ENCODE results near the gene DIPK1A.

Gene DIPK1A

GRCh38 chr1:92817137-92817697 is 144.0 kb downstream of the DIPK1A start:
- H3K27ac ChIP-seq (ENCODE audit: low read depth, low read length), result no peak overlapping the region
- no peaks in the 10 kb centered on the region for H3K27me3 ChIP-seq (ENCODE audit: control insufficient read depth, insufficient read depth, low read length)
- H3K4me3 ChIP-seq (ENCODE audit: low read depth, low read length), result no peak overlapping the region
- no peaks in the 10 kb centered on the region for H3K9me3 ChIP-seq (ENCODE audit: control insufficient read depth, insufficient read depth, low read depth, low read length)
- no peaks in the 10 kb centered on the region for H3K4me1 ChIP-seq (ENCODE audit: control insufficient read depth, insufficient read depth, low read length)
- no peak overlapping the region for H3K9ac ChIP-seq (ENCODE audit: low read length)
- no peaks in the 10 kb centered on the region for H3K36me3 ChIP-seq (ENCODE audit: control insufficient read depth, insufficient read depth, low read length)

GRCh38 chr1:92816732-92817131 is 144.5 kb downstream of the DIPK1A start:
- Histone ChIP-seq H3K36me3 (ENCODE audit: control insufficient read depth, insufficient read depth, low read length) (no peaks in the 10 kb centered on the region), H3K4me1 (ENCODE audit: control insufficient read depth, insufficient read depth, low read length) (no peaks in the 10 kb centered on the region), H3K9ac (ENCODE audit: low read length) (no peak overlapping the region), H3K9me3 (ENCODE audit: control insufficient read depth, insufficient read depth, low read depth, low read length) (no peaks in the 10 kb centered on the region), H3K27me3 (ENCODE audit: control insufficient read depth, insufficient read depth, low read length) (no peaks in the 10 kb centered on the region), H3K4me3 (ENCODE audit: low read depth, low read length) (no peak overlapping the region), H3K27ac (ENCODE audit: low read depth, low read length) (no peak overlapping the region)

GRCh38 chr1:92808381-92808780 is 152.9 kb downstream of the DIPK1A start:
- no peak overlapping the region for H3K9ac ChIP-seq (ENCODE audit: low read length)
- H3K36me3 ChIP-seq (ENCODE audit: control insufficient read depth, insufficient read depth, low read length), result no peaks in the 10 kb centered on the region
- no peaks in the 10 kb centered on the region for H3K9me3 ChIP-seq (ENCODE audit: control insufficient read depth, insufficient read depth, low read depth, low read length)
- H3K4me1 ChIP-seq (ENCODE audit: control insufficient read depth, insufficient read depth, low read length), result no peaks in the 10 kb centered on the region
- no peak overlapping the region for H3K27ac ChIP-seq (ENCODE audit: low read depth, low read length)
- no peak overlapping the region for H3K4me3 ChIP-seq (ENCODE audit: low read depth, low read length)
- H3K27me3 ChIP-seq (ENCODE audit: control insufficient read depth, insufficient read depth, low read length), result no peaks in the 10 kb centered on the region

GRCh38 chr1:92805216-92805615 is 156.0 kb downstream of the DIPK1A start:
- Histone ChIP-seq H3K4me3 (ENCODE audit: low read depth, low read length) (no peak overlapping the region), H3K27me3 (ENCODE audit: control insufficient read depth, insufficient read depth, low read length) (no peaks in the 10 kb centered on the region), H3K9ac (ENCODE audit: low read length) (peak overlapping the region; percentile 39), H3K27ac (ENCODE audit: low read depth, low read length) (peak overlapping the region; percentile 67; the same call in 1 of the 2 replicates), H3K9me3 (ENCODE audit: control insufficient read depth, insufficient read depth, low read depth, low read length) (no peaks in the 10 kb centered on the region), H3K4me1 (ENCODE audit: control insufficient read depth, insufficient read depth, low read length) (no peaks in the 10 kb centered on the region), H3K36me3 (ENCODE audit: control insufficient read depth, insufficient read depth, low read length) (no peaks in the 10 kb centered on the region)

GRCh38 chr1:92804721-92805201 is 156.5 kb downstream of the DIPK1A start:
- Histone ChIP-seq H3K36me3 (ENCODE audit: control insufficient read depth, insufficient read depth, low read length) (no peaks in the 10 kb centered on the region), H3K4me3 (ENCODE audit: low read depth, low read length) (no peak overlapping the region), H3K9me3 (ENCODE audit: control insufficient read depth, insufficient read depth, low read depth, low read length) (no peaks in the 10 kb centered on the region), H3K9ac (ENCODE audit: low read length) (no peak overlapping the region), H3K4me1 (ENCODE audit: control insufficient read depth, insufficient read depth, low read length) (no peaks in the 10 kb centered on the region), H3K27ac (ENCODE audit: low read depth, low read length) (peak overlapping the region; percentile 67; the same call in 1 of the 2 replicates), H3K27me3 (ENCODE audit: control insufficient read depth, insufficient read depth, low read length) (no peaks in the 10 kb centered on the region)

GRCh38 chr1:92803140-92803887 is 157.9 kb downstream of the DIPK1A start:
- no peaks in the 10 kb centered on the region for H3K4me1 ChIP-seq (ENCODE audit: control insufficient read depth, insufficient read depth, low read length)
- no peaks in the 10 kb centered on the region for H3K9me3 ChIP-seq (ENCODE audit: control insufficient read depth, insufficient read depth, low read depth, low read length)
- H3K27me3 ChIP-seq (ENCODE audit: control insufficient read depth, insufficient read depth, low read length), result no peaks in the 10 kb centered on the region
- H3K9ac ChIP-seq (ENCODE audit: low read length), result no peak overlapping the region
- no peak overlapping the region for H3K4me3 ChIP-seq (ENCODE audit: low read depth, low read length)
- H3K27ac ChIP-seq (ENCODE audit: low read depth, low read length), result no peak overlapping the region
- no peaks in the 10 kb centered on the region for H3K36me3 ChIP-seq (ENCODE audit: control insufficient read depth, insufficient read depth, low read length)

GRCh38 chr1:92797961-92798360 is 163.3 kb downstream of the DIPK1A start:
- Histone ChIP-seq H3K9me3 (ENCODE audit: control insufficient read depth, insufficient read depth, low read depth, low read length) (no peaks in the 10 kb centered on the region), H3K27ac (ENCODE audit: low read depth, low read length) (no peak overlapping the region), H3K4me1 (ENCODE audit: control insufficient read depth, insufficient read depth, low read length) (no peaks in the 10 kb centered on the region)

GRCh38 chr1:92797297-92797696 is 164.0 kb downstream of the DIPK1A start:
- no peaks in the 10 kb centered on the region for H3K36me3 ChIP-seq (ENCODE audit: control insufficient read depth, insufficient read depth, low read length)
- H3K4me1 ChIP-seq (ENCODE audit: control insufficient read depth, insufficient read depth, low read length), result peaks cover 3% of the 10 kb centered on the region; the same call in 1 of the 2 replicates
- no peaks in the 10 kb centered on the region for H3K27me3 ChIP-seq (ENCODE audit: control insufficient read depth, insufficient read depth, low read length)
- H3K27ac ChIP-seq (ENCODE audit: low read depth, low read length), result no peak overlapping the region
- no peaks in the 10 kb centered on the region for H3K9me3 ChIP-seq (ENCODE audit: control insufficient read depth, insufficient read depth, low read depth, low read length)
- H3K4me3 ChIP-seq (ENCODE audit: low read depth, low read length), result no peak overlapping the region
- no peak overlapping the region for H3K9ac ChIP-seq (ENCODE audit: low read length)

More at GRCh38 chr1:92797961-92798360, 163.3 kb downstream of the DIPK1A start:
- H3K36me3 ChIP-seq (ENCODE audit: control insufficient read depth, insufficient read depth, low read length), result no peaks in the 10 kb centered on the region
- H3K4me3 ChIP-seq (ENCODE audit: low read depth, low read length), result no peak overlapping the region
- no peak overlapping the region for H3K9ac ChIP-seq (ENCODE audit: low read length)
- no peaks in the 10 kb centered on the region for H3K27me3 ChIP-seq (ENCODE audit: control insufficient read depth, insufficient read depth, low read length)

- Histone ChIP-seq H3K27me3 (ENCODE audit: control insufficient read depth, insufficient read depth, low read length) (no peaks in the 10 kb centered on the region), H3K36me3 (ENCODE audit: control insufficient read depth, insufficient read depth, low read length) (no peaks in the 10 kb centered on the region), H3K9ac (ENCODE audit: low read length) (no peak overlapping the region), H3K27ac (ENCODE audit: low read depth, low read length) (no peak overlapping the region), H3K9me3 (ENCODE audit: control insufficient read depth, insufficient read depth, low read depth, low read length) (no peaks in the 10 kb centered on the region), H3K4me3 (ENCODE audit: low read depth, low read length) (no peak overlapping the region), H3K4me1 (ENCODE audit: control insufficient read depth, insufficient read depth, low read length) (peaks cover 13% of the 10 kb centered on the region)
Measured at GRCh38 chr1:92795166-92795565, 166.1 kb downstream of the DIPK1A start.

- H3K4me3 ChIP-seq (ENCODE audit: low read depth, low read length), result no peak overlapping the region
- H3K4me1 ChIP-seq (ENCODE audit: control insufficient read depth, insufficient read depth, low read length), result peaks cover 13% of the 10 kb centered on the region
- H3K9ac ChIP-seq (ENCODE audit: low read length), result no peak overlapping the region
- H3K9me3 ChIP-seq (ENCODE audit: control insufficient read depth, insufficient read depth, low read depth, low read length), result no peaks in the 10 kb centered on the region
- no peaks in the 10 kb centered on the region for H3K27me3 ChIP-seq (ENCODE audit: control insufficient read depth, insufficient read depth, low read length)
- no peak overlapping the region for H3K27ac ChIP-seq (ENCODE audit: low read depth, low read length)
- H3K36me3 ChIP-seq (ENCODE audit: control insufficient read depth, insufficient read depth, low read length), result no peaks in the 10 kb centered on the region
Measured at GRCh38 chr1:92792340-92792782, 168.9 kb downstream of the DIPK1A start.

Data from HUES6 (cell line).